ENCODE data around the gene ABTB2.

The ABTB2 gene

GRCh38 chr11:34224434-34224966, 133.3 kb downstream of the ABTB2 start:
- TF ChIP-seq, protein P1, sequence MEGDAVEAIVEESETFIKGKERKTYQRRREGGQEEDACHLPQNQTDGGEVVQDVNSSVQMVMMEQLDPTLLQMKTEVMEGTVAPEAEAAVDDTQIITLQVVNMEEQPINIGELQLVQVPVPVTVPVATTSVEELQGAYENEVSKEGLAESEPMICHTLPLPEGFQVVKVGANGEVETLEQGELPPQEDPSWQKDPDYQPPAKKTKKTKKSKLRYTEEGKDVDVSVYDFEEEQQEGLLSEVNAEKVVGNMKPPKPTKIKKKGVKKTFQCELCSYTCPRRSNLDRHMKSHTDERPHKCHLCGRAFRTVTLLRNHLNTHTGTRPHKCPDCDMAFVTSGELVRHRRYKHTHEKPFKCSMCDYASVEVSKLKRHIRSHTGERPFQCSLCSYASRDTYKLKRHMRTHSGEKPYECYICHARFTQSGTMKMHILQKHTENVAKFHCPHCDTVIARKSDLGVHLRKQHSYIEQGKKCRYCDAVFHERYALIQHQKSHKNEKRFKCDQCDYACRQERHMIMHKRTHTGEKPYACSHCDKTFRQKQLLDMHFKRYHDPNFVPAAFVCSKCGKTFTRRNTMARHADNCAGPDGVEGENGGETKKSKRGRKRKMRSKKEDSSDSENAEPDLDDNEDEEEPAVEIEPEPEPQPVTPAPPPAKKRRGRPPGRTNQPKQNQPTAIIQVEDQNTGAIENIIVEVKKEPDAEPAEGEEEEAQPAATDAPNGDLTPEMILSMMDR (IDR thresholded peaks at IDR 0.05; ENCODE audit: insufficient read depth, low read length, poor library complexity, severe bottlenecking): no peak
- Histone ChIP-seq H3K4me3 (replicated peaks; ENCODE audit: low read depth, low read length) (no peak overlapping the region), H3K27me3 (replicated peaks; ENCODE audit: control insufficient read depth, insufficient read depth, low read length) (no peaks in the 10 kb centered on the region), H3K36me3 (ENCODE audit: control insufficient read depth, insufficient read depth, low read length) (no peaks in the 10 kb centered on the region)
- DNase-seq (ENCODE audit: extremely low read depth, insufficient read length): no peak

GRCh38 chr11:34223907-34224306, 133.9 kb downstream of the ABTB2 start:
- TF ChIP-seq, protein P1 (IDR thresholded peaks at IDR 0.05; ENCODE audit: insufficient read depth, low read length, poor library complexity, severe bottlenecking): no peak
- no peak for DNase-seq (ENCODE audit: extremely low read depth, insufficient read length)
- H3K36me3 ChIP-seq (ENCODE audit: control insufficient read depth, insufficient read depth, low read length): no peaks in the 10 kb centered on the region
- H3K27me3 ChIP-seq (replicated peaks; ENCODE audit: control insufficient read depth, insufficient read depth, low read length): no peaks in the 10 kb centered on the region
- no peak overlapping the region for H3K4me3 ChIP-seq (replicated peaks; ENCODE audit: low read depth, low read length)

GRCh38 chr11:34223021-34223813, 134.6 kb downstream of the ABTB2 start:
- no peak for DNase-seq (ENCODE audit: extremely low read depth, insufficient read length)
- TF ChIP-seq, protein P1 (IDR thresholded peaks at IDR 0.05; ENCODE audit: insufficient read depth, low read length, poor library complexity, severe bottlenecking): no peak
- no peaks in the 10 kb centered on the region for H3K27me3 ChIP-seq (replicated peaks; ENCODE audit: control insufficient read depth, insufficient read depth, low read length)
- no peak overlapping the region for H3K4me3 ChIP-seq (replicated peaks; ENCODE audit: low read depth, low read length)
- no peaks in the 10 kb centered on the region for H3K36me3 ChIP-seq (ENCODE audit: control insufficient read depth, insufficient read depth, low read length)

DNA sequence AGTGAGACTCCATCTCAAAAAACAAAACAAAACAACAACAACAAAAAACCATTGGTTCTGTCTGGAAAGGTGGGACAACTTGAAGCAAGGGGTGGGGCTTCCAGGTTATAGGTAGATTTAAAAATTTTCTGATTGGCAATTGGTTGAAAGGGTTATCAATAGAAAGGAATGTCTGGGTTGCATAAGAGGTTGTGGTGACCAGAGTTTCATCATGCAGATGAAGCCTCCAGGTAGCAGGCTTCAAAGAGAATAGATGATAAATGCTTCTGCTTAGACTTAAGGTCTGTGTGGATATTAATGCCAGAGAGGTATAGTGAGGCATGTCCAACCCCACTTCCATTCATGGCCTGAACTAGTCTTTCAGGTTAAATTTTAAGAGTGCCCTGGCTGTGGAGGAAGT, 135.8 kb downstream of the ABTB2 start:
- Histone ChIP-seq H3K27me3 (replicated peaks; ENCODE audit: control insufficient read depth, insufficient read depth, low read length) (no peaks in the 10 kb centered on the region), H3K36me3 (ENCODE audit: control insufficient read depth, insufficient read depth, low read length) (no peaks in the 10 kb centered on the region), H3K4me3 (replicated peaks; ENCODE audit: low read depth, low read length) (no peak overlapping the region)
- DNase-seq (ENCODE audit: extremely low read depth, insufficient read length): no peak
- TF ChIP-seq, protein P1 (IDR thresholded peaks at IDR 0.05; ENCODE audit: insufficient read depth, low read length, poor library complexity, severe bottlenecking): no peak

DNA sequence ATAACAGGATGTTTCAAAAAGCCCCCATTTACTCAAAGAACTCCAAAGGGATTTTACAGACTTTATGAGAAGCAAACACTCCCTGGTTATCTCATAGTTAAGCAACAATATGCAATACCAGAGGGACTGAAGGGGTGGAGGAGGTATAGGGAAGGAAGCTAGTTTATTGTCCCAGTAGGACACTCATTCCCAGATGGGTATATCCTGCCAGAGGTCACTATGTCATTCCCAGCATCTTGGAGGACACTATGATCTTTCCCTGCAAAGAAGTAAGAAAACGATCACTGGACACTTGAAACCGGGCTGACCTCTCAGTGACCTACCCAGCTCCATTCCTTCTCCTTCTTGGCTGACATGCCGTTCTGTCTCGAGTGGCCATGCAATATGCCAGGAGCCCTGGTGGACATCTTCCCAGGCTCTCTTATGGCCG, 137.9 kb downstream of the ABTB2 start:
- Histone ChIP-seq H3K36me3 (ENCODE audit: control insufficient read depth, insufficient read depth, low read length) (no peaks in the 10 kb centered on the region), H3K27me3 (replicated peaks; ENCODE audit: control insufficient read depth, insufficient read depth, low read length) (no peaks in the 10 kb centered on the region), H3K4me3 (replicated peaks; ENCODE audit: low read depth, low read length) (no peak overlapping the region)
- no peak for DNase-seq (ENCODE audit: extremely low read depth, insufficient read length)
- TF ChIP-seq, protein P1 (IDR thresholded peaks at IDR 0.05; ENCODE audit: insufficient read depth, low read length, poor library complexity, severe bottlenecking): no peak

All from GM06990 (cell line).